Erythroblast (primary cell): ENCODE results near the gene CPAMD8.

Experiments used
- GATA1 ChIP-seq: IDR thresholded peaks from 2 replicates; pipeline ENCODE4 v1.6.1; 2011; ENCODE audit warnings: low read depth, mild to moderate bottlenecking, control low read depth, low read length, moderate library complexity
- POLR2A ChIP-seq: IDR thresholded peaks from 2 replicates; pipeline ENCODE4 v1.6.1; 2011; ENCODE audit warnings: mild to moderate bottlenecking, low read length

- TF ChIP-seq POLR2A (no peak), GATA1 (no peak)
Observed at GRCh38 chr19:16985403-16985802, 41.2 kb downstream of the CPAMD8 start.
